Suprapubic skin (tissue), 4 donors: ENCODE results near the gene HHEX. TPM values are rescaled to one million over a fixed set of nuclear protein-coding genes. Genes with fewer than 3 reads are reported as not detected.

Experiments used
- DNase-seq, 2 donors: peaks; one replicate each; pipeline ENCODE4 v3.0.0-alpha.2; 2019; ENCODE audit warnings: low spot score in 2 of 2
- H3K27ac ChIP-seq: fragments of 200-600 bp; sonication (generic); one replicate; pipeline ENCODE4 v1.5.1; 2019
- H3K27me3 ChIP-seq: fragments of 200-600 bp; sonication (generic); one replicate; pipeline ENCODE4 v1.5.1; 2019
- H3K36me3 ChIP-seq: fragments of 200-600 bp; sonication (generic); one replicate; pipeline ENCODE4 v1.5.1; 2019
- H3K4me1 ChIP-seq: fragments of 200-600 bp; sonication (generic); one replicate; pipeline ENCODE4 v1.5.1; 2019
- H3K4me3 ChIP-seq: fragments of 200-600 bp; sonication (generic); one replicate; pipeline ENCODE4 v1.5.1; 2019; ENCODE audit warnings: mild to moderate bottlenecking
- H3K9me3 ChIP-seq: fragments of 200-600 bp; sonication (generic); one replicate; pipeline ENCODE4 v1.5.1; 2019
- EP300 ChIP-seq: sonication (generic); formaldehyde crosslinking; IDR thresholded peaks from one replicate; pipeline ENCODE4 v1.6.1; 2017; ENCODE audit warnings: antibody characterized with exemption
- POLR2A ChIP-seq, 2 donors: fragments of 450-650 bp; IDR thresholded peaks; one replicate each; pipeline ENCODE4 v1.6.1; 2017; ENCODE audit warnings: antibody characterized with exemption in 2 of 2, mild to moderate bottlenecking in 2 of 2, moderate library complexity in 2 of 2
- POLR2AphosphoS5 ChIP-seq, 3 donors: sonication (generic); formaldehyde crosslinking; IDR thresholded peaks; one replicate each; pipeline ENCODE4 v1.6.1; 2017; ENCODE audit warnings: antibody characterized with exemption in 3 of 3
- WGBS: methylation state at CpG from one replicate; pipeline ENCODE4 v1.1.5; 2018; 5-methylcytosine and 5-hydroxymethylcytosine counted together
- total RNA-seq, 4 donors: library from RNA; depleted of rRNA; stranded (reverse); fragments of >200 nt; gene quantifications; one replicate each; pipeline ENCODE4 v1.1.0, GENCODE V29; 2016
- TF ChIP-seq, protein P1 (sequence below), 2 donors: fragments of 200-600 bp in 1 of 2; fragments of 450-650 bp in 1 of 2; sonication (generic) in 1 of 2; IDR thresholded peaks; one replicate each; pipeline ENCODE4 v1.5.1; 2016 to 2019; ENCODE audit warnings: antibody characterized with exemption in 2 of 2, mild to moderate bottlenecking in 1 of 2, moderate library complexity in 1 of 2

Gene HHEX
- total RNA-seq, 4 donors from 2014 or later = 1.3 to 5.6 (median 3.6) TPM

DNA sequence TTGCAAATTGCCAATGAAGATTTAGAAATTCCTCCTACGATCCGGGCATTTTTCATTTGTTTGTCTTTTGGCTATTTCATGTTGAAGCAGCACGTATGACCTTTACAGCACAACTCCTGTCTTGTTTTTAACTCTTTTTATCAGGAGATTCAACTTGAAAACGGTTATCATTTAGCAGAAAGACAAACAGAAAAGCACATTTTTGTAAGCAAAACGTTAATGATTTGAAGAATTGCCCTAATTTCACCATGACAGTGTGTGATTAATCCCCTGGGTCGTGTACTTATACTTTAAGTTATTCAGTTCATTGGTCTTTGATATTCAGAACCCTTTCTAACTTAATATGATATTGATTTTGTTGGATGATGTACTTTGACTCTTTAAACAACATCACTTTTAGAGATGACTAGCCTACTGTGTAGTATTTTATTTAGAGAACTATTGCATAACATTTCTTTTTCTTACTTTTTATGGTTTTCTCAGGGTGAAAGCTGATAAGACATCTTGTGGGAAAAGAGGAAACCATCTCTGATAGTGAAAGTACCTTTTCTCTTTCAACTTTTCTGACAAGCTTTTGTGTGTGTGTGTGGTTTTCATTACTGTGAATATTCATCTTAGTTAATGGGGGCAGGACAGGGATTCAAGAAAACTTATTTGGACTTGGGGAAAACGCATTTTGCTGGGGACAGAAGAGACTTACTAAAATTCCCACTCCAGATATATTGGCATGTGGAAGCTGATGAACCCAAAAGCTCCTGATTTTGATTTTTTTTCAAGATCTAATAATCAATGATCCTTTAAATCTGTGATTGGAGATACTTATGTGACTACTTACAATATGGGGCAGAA, 8.1 kb downstream of the HHEX start:
- 70% methylated on average over 7 of the region's 7 CpGs for WGBS
- Histone ChIP-seq H3K4me1 (peaks cover 7% of the 10 kb centered on the region), H3K36me3 (no peaks in the 10 kb centered on the region), H3K27ac (no peak overlapping the region), H3K9me3 (no peaks in the 10 kb centered on the region), H3K27me3 (peaks cover 73% of the 10 kb centered on the region), H3K4me3 (no peak overlapping the region)
- TF ChIP-seq POLR2A (IDR thresholded peaks at IDR 0.05) = no peak
- DNase-seq = no peak

DNA sequence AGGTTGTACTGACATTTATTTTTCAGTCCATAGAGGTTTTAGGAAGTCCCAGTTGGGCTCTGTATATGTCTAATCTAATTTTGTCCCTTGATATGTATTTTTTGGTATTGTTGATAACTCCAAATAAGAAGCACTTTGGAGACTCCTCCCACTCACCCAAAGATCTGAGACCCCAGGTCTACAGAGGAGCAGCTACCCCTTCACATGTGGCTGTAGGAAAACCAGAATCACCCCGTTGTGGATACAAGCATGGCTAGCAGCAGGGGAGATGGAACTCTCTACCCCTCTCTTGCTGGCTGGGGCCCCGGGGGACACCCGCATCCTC, 9.4 kb downstream of the HHEX start:
- H3K4me3 ChIP-seq = peak overlapping the region; percentile 33
- peaks cover 7% of the 10 kb centered on the region for H3K4me1 ChIP-seq
- no peaks in the 10 kb centered on the region for H3K36me3 ChIP-seq
- TF ChIP-seq, protein P1, sequence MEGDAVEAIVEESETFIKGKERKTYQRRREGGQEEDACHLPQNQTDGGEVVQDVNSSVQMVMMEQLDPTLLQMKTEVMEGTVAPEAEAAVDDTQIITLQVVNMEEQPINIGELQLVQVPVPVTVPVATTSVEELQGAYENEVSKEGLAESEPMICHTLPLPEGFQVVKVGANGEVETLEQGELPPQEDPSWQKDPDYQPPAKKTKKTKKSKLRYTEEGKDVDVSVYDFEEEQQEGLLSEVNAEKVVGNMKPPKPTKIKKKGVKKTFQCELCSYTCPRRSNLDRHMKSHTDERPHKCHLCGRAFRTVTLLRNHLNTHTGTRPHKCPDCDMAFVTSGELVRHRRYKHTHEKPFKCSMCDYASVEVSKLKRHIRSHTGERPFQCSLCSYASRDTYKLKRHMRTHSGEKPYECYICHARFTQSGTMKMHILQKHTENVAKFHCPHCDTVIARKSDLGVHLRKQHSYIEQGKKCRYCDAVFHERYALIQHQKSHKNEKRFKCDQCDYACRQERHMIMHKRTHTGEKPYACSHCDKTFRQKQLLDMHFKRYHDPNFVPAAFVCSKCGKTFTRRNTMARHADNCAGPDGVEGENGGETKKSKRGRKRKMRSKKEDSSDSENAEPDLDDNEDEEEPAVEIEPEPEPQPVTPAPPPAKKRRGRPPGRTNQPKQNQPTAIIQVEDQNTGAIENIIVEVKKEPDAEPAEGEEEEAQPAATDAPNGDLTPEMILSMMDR (IDR thresholded peaks at IDR 0.05) = no peak
- 6% methylated on average over 3 of the region's 3 CpGs for WGBS
- H3K27ac ChIP-seq = no peak overlapping the region
- no peaks in the 10 kb centered on the region for H3K9me3 ChIP-seq
- DNase-seq = no peak
- peaks cover 66% of the 10 kb centered on the region for H3K27me3 ChIP-seq

DNA sequence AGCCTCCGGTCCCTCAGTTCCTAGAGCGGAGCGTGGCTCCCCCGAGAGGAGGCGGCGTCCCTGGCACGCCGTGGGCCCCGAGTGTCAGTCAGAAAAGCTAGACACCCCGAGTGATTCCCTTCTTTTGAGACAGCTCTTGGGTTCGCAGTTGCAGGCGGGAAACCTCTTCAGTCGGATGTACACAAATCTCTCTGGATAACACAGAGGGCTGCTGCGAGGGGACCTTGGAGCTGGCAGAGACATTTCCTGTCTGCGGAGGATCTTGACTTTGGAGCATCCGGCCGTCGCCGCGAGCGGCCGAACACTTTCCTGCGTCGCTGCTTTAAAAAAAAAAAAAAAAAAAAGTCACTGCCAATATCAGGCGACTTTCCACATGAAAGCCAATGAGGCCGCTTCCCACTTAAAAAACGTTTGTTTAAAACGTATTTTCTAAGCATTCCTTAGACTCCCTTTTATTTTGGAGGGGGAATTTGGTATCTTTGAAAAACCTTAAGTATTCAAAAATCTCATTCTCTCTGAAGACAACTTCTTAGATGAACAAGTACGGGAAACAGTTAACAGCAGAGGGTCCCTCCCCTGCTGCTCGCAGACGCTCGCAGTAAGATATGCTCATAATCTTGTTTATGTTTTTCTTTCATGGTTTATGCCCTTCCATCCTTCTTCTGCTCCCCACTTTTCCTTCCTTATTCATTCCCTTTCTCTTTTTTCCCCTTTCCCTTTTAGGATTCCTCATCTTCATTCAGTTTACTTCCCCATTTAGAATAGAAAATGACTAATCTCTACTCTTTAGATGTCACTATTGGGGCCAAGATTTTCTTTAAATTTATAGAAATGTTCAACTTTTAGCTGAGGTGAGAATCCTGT, 10.0 kb downstream of the HHEX start:
- WGBS = under 1% methylated on average over 32 of the region's 32 CpGs
- peaks cover 7% of the 10 kb centered on the region for H3K4me1 ChIP-seq
- no peaks in the 10 kb centered on the region for H3K9me3 ChIP-seq
- no peaks in the 10 kb centered on the region for H3K36me3 ChIP-seq
- peaks cover 60% of the 10 kb centered on the region for H3K27me3 ChIP-seq
- no peak overlapping the region for H3K27ac ChIP-seq
- no peak for TF ChIP-seq POLR2A (IDR thresholded peaks at IDR 0.05)
- no peak for TF ChIP-seq EP300
- no peak for TF ChIP-seq POLR2AphosphoS5 (IDR thresholded peaks at IDR 0.05)
- TF ChIP-seq, protein P1 (IDR thresholded peaks at IDR 0.05) = no peak
- H3K4me3 ChIP-seq = peak overlapping the region; percentile 33
- DNase-seq = no peak

DNA sequence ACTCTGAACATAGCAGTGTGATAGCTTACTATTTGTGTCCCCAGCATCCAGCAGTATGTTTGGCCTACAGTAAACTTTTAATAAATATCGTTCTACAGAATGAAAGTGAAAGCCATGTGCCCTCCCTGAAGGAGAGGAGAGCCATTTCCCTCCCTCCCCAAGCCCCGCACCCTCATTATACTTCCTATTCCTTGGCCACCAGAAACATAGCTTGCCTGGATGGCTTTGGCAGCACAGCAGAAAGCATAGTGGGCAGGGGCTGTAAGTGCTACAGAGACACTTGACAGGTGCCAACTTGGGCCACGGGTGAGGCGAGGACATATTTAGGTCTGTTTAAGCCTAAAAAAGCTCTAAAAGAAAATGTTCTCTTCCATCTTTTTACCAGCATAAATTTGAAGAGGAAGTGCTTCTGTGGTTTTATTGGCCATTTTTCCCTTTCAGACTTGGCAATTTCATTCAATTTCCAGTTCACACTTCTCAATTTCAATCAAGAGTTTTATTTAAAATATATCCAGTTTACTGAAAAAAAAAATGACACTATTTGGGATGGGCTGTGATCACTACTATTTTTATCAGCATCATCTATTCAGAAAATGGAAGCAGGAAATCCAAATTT, 12.7 kb downstream of the HHEX start:
- Histone ChIP-seq H3K36me3 (no peaks in the 10 kb centered on the region), H3K4me3 (no peak overlapping the region), H3K9me3 (no peaks in the 10 kb centered on the region), H3K4me1 (peaks cover 7% of the 10 kb centered on the region), H3K27ac (no peak overlapping the region), H3K27me3 (peaks cover 40% of the 10 kb centered on the region)
- WGBS = 76% methylated on average over 4 of the region's 4 CpGs
- no peak for DNase-seq
- TF ChIP-seq EP300 (no peak), POLR2A (IDR thresholded peaks at IDR 0.05) (no peak), POLR2AphosphoS5 (IDR thresholded peaks at IDR 0.05) (no peak)
- TF ChIP-seq, protein P1 (IDR thresholded peaks at IDR 0.05) = no peak

DNA sequence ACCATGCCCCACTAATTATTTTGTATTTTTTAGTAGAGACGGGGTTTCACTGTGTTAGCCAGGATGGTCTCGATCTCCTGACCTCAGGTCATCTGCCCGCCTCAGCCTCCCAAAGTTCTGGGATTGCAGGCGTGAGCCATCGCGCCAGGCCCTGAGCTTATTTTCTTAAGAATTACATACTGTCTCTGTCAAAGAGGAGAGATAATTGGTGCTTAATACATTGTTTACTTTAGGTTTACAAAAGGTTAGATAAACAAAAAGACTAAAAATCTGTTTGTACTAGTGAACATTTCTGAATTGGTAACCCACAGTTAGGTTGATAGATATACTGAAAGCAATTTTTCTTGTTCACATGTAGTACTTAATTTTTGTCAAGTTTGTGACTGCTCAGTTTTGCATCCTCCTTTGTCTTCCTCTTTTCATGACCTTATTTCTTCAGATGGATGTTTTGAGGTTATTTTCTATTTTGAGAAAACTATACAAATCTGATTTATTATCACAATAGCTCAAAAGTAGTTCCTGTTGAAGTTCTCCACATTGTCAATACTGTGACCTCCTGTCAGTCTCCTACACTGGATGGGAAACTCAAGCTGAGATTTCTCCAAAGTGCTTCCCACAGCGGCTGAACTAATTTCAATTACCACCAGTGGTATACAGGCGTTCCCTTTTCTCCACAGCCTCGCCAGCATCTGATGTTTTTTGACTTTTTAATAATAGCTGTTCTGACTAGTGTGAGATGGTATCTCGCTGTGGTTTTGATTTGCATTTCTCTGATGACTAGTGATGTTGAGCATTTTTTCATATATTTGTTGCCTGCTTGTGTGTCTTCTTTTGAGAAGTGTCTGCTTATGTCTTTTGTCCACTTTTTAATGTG, 22.5 kb downstream of the HHEX start:
- no peaks in the 10 kb centered on the region for H3K4me1 ChIP-seq
- no peaks in the 10 kb centered on the region for H3K36me3 ChIP-seq
- H3K27ac ChIP-seq = no peak overlapping the region
- no peak for DNase-seq
- no peak for TF ChIP-seq EP300
- no peaks in the 10 kb centered on the region for H3K9me3 ChIP-seq
- peaks cover 3% of the 10 kb centered on the region for H3K27me3 ChIP-seq
- H3K4me3 ChIP-seq = no peak overlapping the region
- 80% methylated on average over 10 of the region's 10 CpGs for WGBS
